GM10248 (cell line): Measurements from ENCODE around the gene HIPK4.
"Not testable (repeated sequence)": the region's sequence is repeated elsewhere in the genome, so short reads cannot be mapped to it uniquely, and the experiment has no call there.

Experiments used
- CTCF ChIA-PET: fragments of 300-600 bp; sonication (Branson Sonifier 250); formaldehyde crosslinking; extraction: SDS; loops from one replicate; lab custom pipeline; 2021; ENCODE audit warnings: antibody characterized with exemption; lab: Yijun Ruan, JAX
- POLR2A ChIA-PET: fragments of 350-650 bp; sonication (Branson Sonifier 250); formaldehyde crosslinking; extraction: SDS; loops from one replicate; lab custom pipeline; 2020; ENCODE audit warnings: antibody characterized with exemption; lab: Yijun Ruan, JAX
- DNase-seq: peaks from one replicate; pipeline ENCODE4 v3.0.0; 2012; ENCODE audit errors: extremely low spot score
- TF ChIP-seq, protein P1 (sequence below): IDR thresholded peaks from 2 replicates; pipeline ENCODE4 v1.5.1; 2012; ENCODE audit warnings: mild to moderate bottlenecking, low read depth; ENCODE audit errors: extremely low read depth, missing control alignments, control extremely low read depth

Gene HIPK4

DNA sequence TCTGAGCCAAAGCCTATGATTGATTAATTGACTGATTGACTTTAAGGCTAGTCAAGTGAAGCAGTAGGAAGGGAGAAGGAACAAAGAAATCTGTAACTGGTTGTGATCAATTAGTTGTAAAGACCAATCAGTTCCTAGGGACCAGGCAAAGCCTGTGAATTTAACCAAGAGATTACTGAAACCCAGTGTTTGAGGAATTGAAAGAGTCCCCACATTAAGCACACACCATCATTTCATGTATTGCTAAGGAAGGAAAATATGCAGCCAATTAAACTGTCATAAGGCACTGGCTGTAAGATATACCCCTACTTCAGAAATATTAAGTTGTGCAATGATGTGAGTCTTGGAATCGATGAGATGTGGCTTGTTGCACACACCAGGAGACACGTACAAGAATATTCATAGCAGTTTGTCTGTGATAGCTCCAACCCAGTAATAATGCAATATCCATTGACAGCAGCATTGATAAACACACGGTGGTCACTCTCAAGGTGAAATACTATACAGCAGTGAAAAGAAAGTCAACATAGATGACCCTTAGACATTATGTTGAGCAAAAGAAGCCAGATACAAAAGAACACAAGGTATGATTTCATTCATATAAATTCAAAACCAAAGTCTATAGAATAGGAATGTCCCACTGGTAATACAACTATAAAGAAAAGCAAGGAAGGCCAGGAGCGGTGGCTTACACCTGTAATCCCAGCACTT, 50.8 kb downstream of the HIPK4 start:
- TF ChIP-seq, protein P1, sequence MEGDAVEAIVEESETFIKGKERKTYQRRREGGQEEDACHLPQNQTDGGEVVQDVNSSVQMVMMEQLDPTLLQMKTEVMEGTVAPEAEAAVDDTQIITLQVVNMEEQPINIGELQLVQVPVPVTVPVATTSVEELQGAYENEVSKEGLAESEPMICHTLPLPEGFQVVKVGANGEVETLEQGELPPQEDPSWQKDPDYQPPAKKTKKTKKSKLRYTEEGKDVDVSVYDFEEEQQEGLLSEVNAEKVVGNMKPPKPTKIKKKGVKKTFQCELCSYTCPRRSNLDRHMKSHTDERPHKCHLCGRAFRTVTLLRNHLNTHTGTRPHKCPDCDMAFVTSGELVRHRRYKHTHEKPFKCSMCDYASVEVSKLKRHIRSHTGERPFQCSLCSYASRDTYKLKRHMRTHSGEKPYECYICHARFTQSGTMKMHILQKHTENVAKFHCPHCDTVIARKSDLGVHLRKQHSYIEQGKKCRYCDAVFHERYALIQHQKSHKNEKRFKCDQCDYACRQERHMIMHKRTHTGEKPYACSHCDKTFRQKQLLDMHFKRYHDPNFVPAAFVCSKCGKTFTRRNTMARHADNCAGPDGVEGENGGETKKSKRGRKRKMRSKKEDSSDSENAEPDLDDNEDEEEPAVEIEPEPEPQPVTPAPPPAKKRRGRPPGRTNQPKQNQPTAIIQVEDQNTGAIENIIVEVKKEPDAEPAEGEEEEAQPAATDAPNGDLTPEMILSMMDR = no peak
- ChIA-PET POLR2A (no interaction called here), CTCF (interaction anchor here (5.0 kb wide), 1 partner anchor 34 kb away, joined by 18 read pairs; no protein-coding TSS in a partner anchor)
- no peak for DNase-seq

DNA sequence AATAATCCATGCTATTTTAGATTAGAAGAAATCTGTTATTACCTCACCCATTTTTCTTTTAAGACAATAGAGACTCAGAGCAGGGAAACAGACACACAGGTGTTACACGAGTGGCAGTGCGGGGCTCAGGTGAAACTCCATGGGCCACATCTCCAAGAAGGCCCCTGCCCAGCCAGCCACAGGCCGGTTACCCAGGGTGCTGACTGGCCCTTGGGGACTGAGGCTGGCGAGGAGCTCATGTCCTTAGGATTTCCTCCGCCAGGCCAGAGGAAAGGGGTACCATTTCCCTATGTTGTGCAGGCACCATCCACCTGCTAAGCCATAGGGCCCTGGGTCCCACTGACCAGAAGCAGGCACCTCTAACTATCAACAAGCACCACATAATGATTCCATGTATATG, 52.4 kb downstream of the HIPK4 start:
- POLR2A ChIA-PET = interaction anchor here (0.5 kb wide), 1 partner anchor 242 kb away, joined by 4 read pairs; no protein-coding TSS in a partner anchor
- TF ChIP-seq, protein P1 = no peak
- CTCF ChIA-PET = interaction anchor here (1.0 to 5.0 kb wide), 2 partner anchors 10 to 33 kb away, joined by 6 to 18 read pairs; partner anchors contain the start of gene C19orf47
- DNase-seq = no peak

DNA sequence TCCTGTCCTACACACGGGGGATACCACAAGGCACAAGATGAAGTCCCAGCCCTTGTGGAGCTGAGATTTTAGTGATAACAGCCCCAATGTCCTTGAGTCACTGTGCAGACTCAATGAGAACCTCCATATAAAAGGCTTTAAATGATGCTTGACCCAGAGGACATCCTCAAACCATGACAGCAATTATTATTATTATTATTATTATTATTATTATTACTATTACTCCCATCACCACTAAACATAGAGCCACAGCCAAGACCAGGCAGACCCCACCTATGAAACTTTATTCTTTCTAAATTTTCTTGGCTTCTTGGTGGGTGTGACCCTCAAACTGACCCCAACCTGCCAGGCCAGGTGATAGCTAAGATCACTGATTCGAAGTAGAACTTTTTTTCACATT, 52.9 kb downstream of the HIPK4 start:
- POLR2A ChIA-PET = interaction anchor here (0.5 kb wide), 1 partner anchor 242 kb away, joined by 4 read pairs; no protein-coding TSS in a partner anchor
- no peak for DNase-seq
- TF ChIP-seq, protein P1 = no peak
- CTCF ChIA-PET = interaction anchor here (1.0 to 5.0 kb wide), 4 partner anchors 11 to 41 kb away, joined by 3 to 18 read pairs (median 5); partner anchors contain the start of gene C19orf47

DNA sequence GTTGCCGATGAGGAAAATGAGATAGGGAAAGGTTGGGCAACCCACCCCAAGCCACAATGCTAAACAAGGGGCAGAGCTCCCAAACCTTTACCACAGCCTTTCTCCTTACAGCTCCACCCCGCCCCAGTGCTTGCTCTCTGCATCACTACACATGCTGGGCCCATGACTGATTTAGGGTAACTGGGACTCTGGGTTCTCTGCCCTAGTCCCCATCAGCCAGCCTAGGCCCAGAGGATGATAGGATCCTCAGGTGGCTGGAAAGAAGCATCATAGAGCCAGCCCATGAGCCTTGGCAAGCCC, 53.4 kb downstream of the HIPK4 start:
- POLR2A ChIA-PET = no interaction called here
- CTCF ChIA-PET = interaction anchor here (1.0 to 5.0 kb wide), 3 partner anchors 32 to 40 kb away, joined by 3 to 18 read pairs (median 4); no protein-coding TSS in a partner anchor

DNA sequence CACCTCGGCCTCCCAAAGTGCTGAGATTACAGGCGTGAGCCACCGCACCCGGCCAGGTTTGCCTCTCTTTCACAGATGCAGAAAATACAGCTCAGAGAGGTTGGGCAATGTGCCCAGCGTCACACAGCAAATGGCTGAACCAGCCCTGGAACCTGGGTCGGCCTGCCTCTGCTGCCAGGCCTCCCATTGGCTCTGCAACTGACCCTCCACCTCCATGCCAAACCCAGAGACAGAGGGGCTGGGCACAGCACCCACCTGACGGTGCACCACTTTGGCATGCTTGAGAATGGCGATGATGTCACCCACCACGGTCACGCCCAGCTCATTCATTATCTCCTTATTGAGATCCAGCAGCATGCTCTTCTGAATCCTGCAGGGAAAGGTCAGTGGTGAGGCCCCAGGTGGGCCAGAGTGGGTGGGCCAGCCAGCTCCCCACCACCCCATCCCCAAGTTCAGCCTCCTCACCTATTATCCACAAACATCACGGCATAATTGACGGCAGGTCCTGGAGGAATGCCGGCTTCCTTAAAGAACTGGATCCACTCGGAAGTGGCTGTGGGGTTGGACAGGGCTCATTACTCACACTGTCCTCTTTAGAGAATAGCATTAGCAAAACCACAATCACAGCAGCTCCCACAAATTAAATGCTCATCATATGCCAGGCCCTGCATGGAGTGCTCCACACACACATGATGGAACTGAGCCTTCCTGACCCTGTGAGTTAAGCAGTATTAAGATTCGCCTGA, 54.0 kb downstream of the HIPK4 start:
- ChIA-PET POLR2A (no interaction called here), CTCF (interaction anchor here (0.7 to 5.0 kb wide), 4 partner anchors 23 to 40 kb away, joined by 3 to 18 read pairs (median 4); no protein-coding TSS in a partner anchor)
- TF ChIP-seq, protein P1 = no peak
- no peak for DNase-seq

More for the DNA sequence above, 53.4 kb downstream of the HIPK4 start:
- TF ChIP-seq, protein P1 = no peak
- no peak for DNase-seq

DNA sequence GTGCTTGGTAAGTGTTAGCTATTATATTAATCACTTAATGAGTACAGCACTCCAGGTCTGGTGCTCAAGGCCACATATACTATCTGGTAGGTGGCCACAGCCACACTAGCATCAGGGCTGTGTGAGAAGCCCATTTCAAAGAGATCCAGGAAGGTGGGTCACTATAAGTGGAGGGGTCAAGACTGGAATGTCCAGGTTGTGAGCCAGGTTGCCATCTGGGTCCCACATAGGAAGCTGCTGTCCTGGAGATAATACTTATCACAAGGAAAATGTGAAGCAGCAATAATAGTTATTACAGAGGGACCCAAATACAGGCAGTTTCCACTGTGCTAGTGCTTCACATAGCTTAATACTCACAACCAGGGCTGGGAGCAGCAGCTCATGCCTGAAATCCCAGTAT, 54.9 kb downstream of the HIPK4 start:
- DNase-seq = no peak
- ChIA-PET CTCF (interaction anchor here (5.0 kb wide), 1 partner anchor 30 kb away, joined by 18 read pairs; no protein-coding TSS in a partner anchor), POLR2A (no interaction called here)
- TF ChIP-seq, protein P1 = no peak

DNA sequence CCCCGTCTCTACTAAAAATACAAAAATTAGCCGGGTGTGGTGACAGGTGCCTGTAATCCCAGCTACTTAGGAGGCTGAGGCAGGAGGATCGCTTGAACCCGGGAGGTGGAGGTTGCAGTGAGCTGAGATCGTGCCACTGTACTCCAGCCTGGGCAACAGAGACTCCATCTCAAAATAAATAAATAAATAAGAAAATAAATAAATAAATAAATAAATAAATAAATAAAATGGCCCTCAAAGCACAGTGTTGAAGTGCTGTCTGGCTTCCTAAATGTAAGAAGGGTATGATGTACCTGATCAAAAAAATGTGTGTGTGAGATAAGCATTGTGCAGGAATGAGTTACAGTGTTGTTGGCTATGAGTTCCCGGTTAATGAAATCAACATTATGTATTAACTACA, 56.9 kb downstream of the HIPK4 start:
- DNase-seq, POLR2A ChIA-PET: not testable (repeated sequence)
- CTCF ChIA-PET = interaction anchor here (0.9 to 1.4 kb wide), 2 partner anchors 17 to 131 kb away, joined by 3 read pairs; no protein-coding TSS in a partner anchor
